Adrenal gland (tissue), 19 donors: ENCODE measurements around the gene MTNR1A. TPM values are rescaled to one million over a fixed set of nuclear protein-coding genes. Genes with fewer than 3 reads are reported as not detected.

Experiments used
- DNase-seq, 7 donors: peaks; one replicate each; pipeline ENCODE4 v3.0.0-alpha.2; 2019 to 2020
- H3K27ac ChIP-seq, 5 donors: fragments of 200-600 bp; sonication (generic) in 4 of 5; 1 replicate in 3 of 5; 2 replicates in 2 of 5; pipeline versions ENCODE4 v1.5.1 to v1.8.0; 2016 to 2020; ENCODE audit warnings: mild to moderate bottlenecking in 1 of 5
- H3K27me3 ChIP-seq: fragments of 200-600 bp; 2 replicates; pipeline ENCODE4 v1.8.0; 2021
- H3K36me3 ChIP-seq, 2 donors: fragments of 200-600 bp; replicated peaks in 1 of 2; 1 replicate in 1 of 2; 2 replicates in 1 of 2; pipeline versions ENCODE4 v1.5.1 to v1.8.0; 2018 to 2022
- H3K4me1 ChIP-seq, 2 donors: fragments of 200-600 bp; replicated peaks in 1 of 2; 1 replicate in 1 of 2; 2 replicates in 1 of 2; pipeline versions ENCODE4 v1.5.1 to v1.8.0; 2018 to 2021
- H3K4me3 ChIP-seq, 4 donors: fragments of 200-600 bp; sonication (generic) in 3 of 4; one replicate each; pipeline ENCODE4 v1.5.1; 2016 to 2018
- H3K9me3 ChIP-seq, 3 donors: fragments of 200-600 bp; sonication (generic) in 1 of 3; replicated peaks in 1 of 3; 1 replicate in 2 of 3; 2 replicates in 1 of 3; pipeline versions ENCODE4 v1.5.1 to v1.8.0; 2016 to 2021
- POLR2A ChIP-seq, 2 donors: fragments of 450-650 bp; IDR thresholded peaks; one replicate each; pipeline ENCODE4 v1.6.1; 2017; ENCODE audit warnings: antibody characterized with exemption in 2 of 2, mild to moderate bottlenecking in 2 of 2, moderate library complexity in 1 of 2
- WGBS, 4 donors: extraction: QIAGEN DNeasy Blood & Tissue Kit in 2 of 4; methylation state at CpG; one replicate each; pipeline versions ENCODE4 v1.1.5 to v1.1.7; 2013 to 2017; 5-methylcytosine and 5-hydroxymethylcytosine counted together
- intact Hi-C, 2 donors: fragments of 100-400 bp; cut with DNase I; formaldehyde crosslinking; loops; one replicate each; pipeline versions ENCODE4 v1.14.1 to v1.15.0; 2022 to 2023
- long read RNA-seq, 10 donors: library from polyadenylated mRNA in 3 of 10; unstranded in 2 of 10; stranded (forward) in 1 of 10; transcript quantifications; one replicate each; pipeline ENCODE4 v2.0.0 and lab custom pipeline, GENCODE V29; 2021 to 2026
- polyA plus RNA-seq, 3 donors: library from polyadenylated mRNA; stranded (reverse); fragments of 200-250 nt in 2 of 3; fragments of 350-450 nt in 1 of 3; fragmentation: Illumina TruSeq in 1 of 3; extraction: RNeasy Lipid Tissue Mini Kit (QIAGEN cat#74804) in 1 of 3; gene quantifications; one replicate each; pipeline ENCODE4 v1.2.3, GENCODE V29; 2013 to 2014
- total RNA-seq, 9 donors: library from RNA; depleted of rRNA in 4 of 9; stranded (reverse); fragments of >200 nt in 4 of 9; fragments of 120-200 nt in 1 of 9; fragmentation: NEBNext Ultra II Directional in 1 of 9; extraction: Animal tissue kit (Norgen Biotek cat#: 25700) in 1 of 9; gene quantifications; one replicate each; pipeline versions ENCODE4 v1.1.0 to v1.2.4, GENCODE V29; 2013 to 2023
- TF ChIP-seq, protein P1 (sequence below), 6 experiments: fragments of 450-650 bp in 4 of 6; fragments of 200-600 bp in 2 of 6; sonication (generic) in 1 of 6; IDR thresholded peaks; 1 replicate in 5 of 6; 2 replicates in 1 of 6; pipeline versions ENCODE4 v1.5.1 to v1.8.0; 2016 to 2021; ENCODE audit warnings: antibody characterized with exemption in 6 of 6, mild to moderate bottlenecking in 2 of 6, moderate library complexity in 1 of 6
- donor health status: healthy with polysubstance abuse.
- donor health status: Bipolar disorder and iron deficiency.
- donor health status: DM: yes; HTN: yes; CAD: no.
- donor health status: DM: no; HTN: no; CAD: no.
- donor health status: DM: no; HTN: no; CAD: no.
- donor health status: DM: yes; HTN: yes; CAD: no.

Gene MTNR1A
- not detected for total RNA-seq
- not detected for polyA plus RNA-seq
- long read RNA-seq, donor 1, result 0 reads
- long read RNA-seq, donor 2, result 0 reads
- long read RNA-seq, donor 3, result 0 reads
- long read RNA-seq, donor 4, result 0 reads
- long read RNA-seq, donor 5, result 0 reads
- long read RNA-seq, donor 6, result 0 reads
- long read RNA-seq, donor 7, result 0 reads
- long read RNA-seq, donor 8, result 0 reads
- long read RNA-seq, donor 9, result 0 reads
- long read RNA-seq, donor 10, result 0 reads

DNA sequence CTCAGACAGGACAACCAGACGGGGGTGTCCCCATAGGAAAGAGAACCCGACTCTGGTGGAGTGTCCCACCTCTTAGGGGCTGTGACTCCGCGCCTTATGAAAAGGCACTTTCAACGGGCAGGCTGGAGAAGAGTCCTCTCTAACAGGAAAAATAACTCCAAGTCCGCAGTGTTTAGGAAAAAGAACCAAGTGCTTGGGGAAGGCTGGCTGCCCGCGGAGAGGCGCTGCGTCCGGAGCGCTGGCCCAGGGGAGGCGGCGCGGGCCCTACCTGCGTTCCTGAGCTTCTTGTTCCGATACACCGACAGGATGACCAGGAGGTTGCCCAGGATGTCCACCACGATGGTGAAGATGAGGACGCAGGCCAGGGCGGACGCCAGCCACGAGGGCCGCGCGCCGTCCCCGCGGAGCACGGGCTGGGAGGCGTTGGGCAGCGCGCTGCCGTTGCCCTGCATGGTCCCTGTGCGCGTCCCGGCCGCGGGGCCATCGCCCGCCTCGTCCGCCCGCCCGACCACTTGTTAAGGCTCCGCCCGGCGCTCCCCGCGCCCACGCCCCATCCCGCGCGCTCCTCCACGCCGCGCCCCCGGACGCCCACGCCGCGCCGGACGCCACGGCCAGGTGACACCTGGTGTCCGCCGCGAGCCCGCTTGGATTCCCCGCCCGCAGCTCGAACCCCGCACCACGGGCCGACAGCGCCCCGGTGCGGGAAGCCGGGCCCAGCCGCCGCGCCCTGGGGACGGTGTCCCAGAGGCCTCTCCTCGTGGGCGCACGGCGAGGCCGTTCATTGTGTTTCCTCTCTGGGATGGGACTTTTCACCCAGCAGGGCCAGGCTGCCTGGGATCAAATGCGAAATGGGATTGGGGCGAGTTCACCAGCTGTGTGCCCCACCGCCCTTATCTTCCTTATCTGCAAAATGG lies at the start of gene MTNR1A:
Gene MTNR1A, minus strand, starts transcription at position 654 of the 914 bp plus-strand sequence. Its CDS starts 202 bp downstream, at position 452.
- Histone ChIP-seq H3K4me3 (no peak within 1 kb of the TSS), H3K27me3 (peaks cover 19% of the 10 kb centered on the region), H3K36me3 (no peaks in the 10 kb centered on the region), H3K27ac (no peak within 1 kb of the TSS), H3K4me1 (no peaks in the 10 kb centered on the region), H3K9me3 (no peaks in the 10 kb centered on the region)
- TF ChIP-seq, protein P1, sequence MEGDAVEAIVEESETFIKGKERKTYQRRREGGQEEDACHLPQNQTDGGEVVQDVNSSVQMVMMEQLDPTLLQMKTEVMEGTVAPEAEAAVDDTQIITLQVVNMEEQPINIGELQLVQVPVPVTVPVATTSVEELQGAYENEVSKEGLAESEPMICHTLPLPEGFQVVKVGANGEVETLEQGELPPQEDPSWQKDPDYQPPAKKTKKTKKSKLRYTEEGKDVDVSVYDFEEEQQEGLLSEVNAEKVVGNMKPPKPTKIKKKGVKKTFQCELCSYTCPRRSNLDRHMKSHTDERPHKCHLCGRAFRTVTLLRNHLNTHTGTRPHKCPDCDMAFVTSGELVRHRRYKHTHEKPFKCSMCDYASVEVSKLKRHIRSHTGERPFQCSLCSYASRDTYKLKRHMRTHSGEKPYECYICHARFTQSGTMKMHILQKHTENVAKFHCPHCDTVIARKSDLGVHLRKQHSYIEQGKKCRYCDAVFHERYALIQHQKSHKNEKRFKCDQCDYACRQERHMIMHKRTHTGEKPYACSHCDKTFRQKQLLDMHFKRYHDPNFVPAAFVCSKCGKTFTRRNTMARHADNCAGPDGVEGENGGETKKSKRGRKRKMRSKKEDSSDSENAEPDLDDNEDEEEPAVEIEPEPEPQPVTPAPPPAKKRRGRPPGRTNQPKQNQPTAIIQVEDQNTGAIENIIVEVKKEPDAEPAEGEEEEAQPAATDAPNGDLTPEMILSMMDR (IDR thresholded peaks at IDR 0.05), result no peak
- TF ChIP-seq POLR2A (IDR thresholded peaks at IDR 0.05), result no peak
- no peak for DNase-seq
- WGBS, 4 donors, result 3 to 6% (median 5%) methylated on average over 22 to 91 of the region's 91 CpGs
- intact Hi-C loops, result no loop called here

DNA sequence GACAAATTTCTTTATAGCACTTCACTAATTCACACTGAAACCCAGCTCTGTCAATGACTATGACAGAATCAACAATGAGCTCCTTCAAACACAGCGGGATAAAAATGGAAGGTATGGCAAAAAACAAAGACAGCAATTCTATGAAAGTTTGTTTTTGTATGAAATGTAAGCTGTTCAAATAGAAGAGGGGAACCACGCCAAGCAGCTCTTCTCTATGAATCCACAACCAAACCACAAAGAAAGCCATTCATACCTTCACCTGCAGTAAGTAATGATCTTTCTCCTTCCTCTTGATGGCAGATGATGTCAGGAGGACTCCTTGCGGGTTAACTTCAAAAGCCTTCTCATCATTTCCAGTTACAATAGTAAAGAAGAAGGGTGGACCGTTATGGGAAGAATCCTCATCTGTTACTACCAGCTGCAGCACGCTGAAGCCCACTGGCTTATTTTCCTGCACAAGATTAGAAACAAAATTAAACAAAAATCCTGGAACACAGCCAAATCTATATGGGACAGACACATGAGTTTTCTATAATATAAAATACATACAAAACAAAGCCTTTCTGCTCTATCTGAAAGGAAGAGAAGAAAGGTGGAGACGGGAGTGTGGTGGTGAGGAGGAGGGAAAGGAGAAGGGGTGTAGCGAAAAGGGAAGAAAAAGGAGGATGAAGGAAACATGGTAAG lies 48.9 kb upstream of the MTNR1A start:
- WGBS, 4 donors, result 81 to 90% (median 88%) methylated on average over 7 of the region's 7 CpGs
- Histone ChIP-seq H3K4me3 (no peak overlapping the region), H3K4me1 (no peaks in the 10 kb centered on the region), H3K36me3 (no peaks in the 10 kb centered on the region), H3K27ac (no peak overlapping the region), H3K27me3 (no peaks in the 10 kb centered on the region), H3K9me3 (no peaks in the 10 kb centered on the region)
- no peak for DNase-seq
- TF ChIP-seq, protein P1 (IDR thresholded peaks at IDR 0.05), result no peak
- TF ChIP-seq POLR2A (IDR thresholded peaks at IDR 0.05), result no peak
- intact Hi-C loops, result no loop called here

DNA sequence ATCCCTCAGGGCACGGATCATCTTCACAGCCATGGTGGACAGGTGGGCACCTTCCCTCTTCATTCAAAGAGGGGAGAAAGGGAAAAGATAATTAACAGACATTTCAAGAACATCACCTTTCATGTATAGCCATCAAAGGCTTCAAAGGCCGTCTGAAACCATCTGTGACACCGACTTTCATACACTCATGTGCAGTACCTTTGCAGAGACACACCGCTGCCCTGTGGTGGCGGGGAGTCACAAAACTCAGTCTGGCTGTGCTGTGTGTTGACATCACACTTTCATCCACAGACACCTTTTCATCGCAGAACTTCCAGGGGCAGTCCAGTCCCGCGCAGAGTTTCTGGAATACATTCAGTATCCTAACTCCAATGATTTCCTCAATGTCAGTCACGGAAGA lies 47.6 kb upstream of the MTNR1A start:
- Histone ChIP-seq H3K27me3 (no peaks in the 10 kb centered on the region), H3K4me1 (no peaks in the 10 kb centered on the region), H3K36me3 (no peaks in the 10 kb centered on the region), H3K27ac (no peak overlapping the region), H3K9me3 (no peaks in the 10 kb centered on the region), H3K4me3 (no peak overlapping the region)
- no peak for TF ChIP-seq POLR2A (IDR thresholded peaks at IDR 0.05)
- TF ChIP-seq, protein P1 (IDR thresholded peaks at IDR 0.05), result no peak
- DNase-seq, result no peak
- WGBS, 4 donors, result 89 to 95% (median 92%) methylated on average over 8 to 9 of the region's 9 CpGs
- intact Hi-C loops, result no loop called here

DNA sequence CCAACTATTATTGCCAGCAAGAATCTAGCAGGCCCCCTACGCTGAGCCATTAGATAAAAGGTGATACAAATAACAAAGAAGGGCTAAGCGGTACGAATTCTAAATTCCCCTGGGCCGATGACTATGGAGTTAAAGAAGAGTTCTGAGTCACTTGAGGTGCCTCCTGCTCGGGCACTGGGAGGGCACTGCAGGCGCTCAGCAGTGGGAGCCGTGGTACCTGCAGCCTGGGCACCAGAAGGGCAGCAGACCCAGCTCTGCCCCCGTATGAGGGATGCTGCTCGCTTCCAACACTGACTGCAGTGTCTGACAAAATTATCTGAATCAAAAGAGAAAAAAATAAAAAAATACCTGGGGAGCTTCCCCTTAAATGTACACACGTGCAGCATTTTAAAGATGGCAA lies 44.1 kb upstream of the MTNR1A start:
- intact Hi-C loops, result no loop called here
- no peak for TF ChIP-seq POLR2A (IDR thresholded peaks at IDR 0.05)
- TF ChIP-seq, protein P1 (IDR thresholded peaks at IDR 0.05), result no peak
- no peak for DNase-seq

More for the DNA sequence above, 44.1 kb upstream of the MTNR1A start:
- H3K4me3 ChIP-seq, result no peak overlapping the region
- no peak overlapping the region for H3K27ac ChIP-seq
- no peaks in the 10 kb centered on the region for H3K36me3 ChIP-seq
- no peaks in the 10 kb centered on the region for H3K4me1 ChIP-seq
- 90 to 94% (median 92%) methylated on average over 10 of the region's 10 CpGs for WGBS, 4 donors
- no peaks in the 10 kb centered on the region for H3K9me3 ChIP-seq
- no peaks in the 10 kb centered on the region for H3K27me3 ChIP-seq
